HEK293T (cell line): Measurements from ENCODE around the gene LPAR3.

Experiments used
- BHLHE40 ChIP-seq: fragments of 450-650 bp; IDR thresholded peaks from 2 replicates; pipeline ENCODE4 v1.6.1; 2016; ENCODE audit warnings: mild to moderate bottlenecking, moderate library complexity, borderline replicate concordance
- CTBP1 ChIP-seq: fragments of 450-650 bp; IDR thresholded peaks from 2 replicates; pipeline ENCODE4 v1.6.1; 2016; ENCODE audit warnings: borderline replicate concordance
- ELF4 ChIP-seq: fragments of 450-650 bp; IDR thresholded peaks from 2 replicates; pipeline ENCODE4 v1.6.1; 2017; ENCODE audit warnings: antibody characterized with exemption
- FOXA1 ChIP-seq: fragments of 450-650 bp; IDR thresholded peaks from 2 replicates; pipeline ENCODE4 v1.6.1; 2016; ENCODE audit warnings: mild to moderate bottlenecking
- FOXM1 ChIP-seq: fragments of 450-650 bp; IDR thresholded peaks from 2 replicates; pipeline ENCODE4 v1.6.1; 2017; ENCODE audit warnings: mild to moderate bottlenecking, borderline replicate concordance
- L3MBTL2 ChIP-seq: fragments of 450-650 bp; conservative IDR thresholded peaks from 2 replicates; pipeline ENCODE4 v1.6.1; 2016; ENCODE audit warnings: mild to moderate bottlenecking
- LEF1 ChIP-seq: fragments of 450-650 bp; IDR thresholded peaks from 2 replicates; pipeline ENCODE4 v1.6.1; 2017; ENCODE audit warnings: mild to moderate bottlenecking, borderline replicate concordance
- SP1 ChIP-seq: fragments of 450-650 bp; IDR thresholded peaks from 2 replicates; pipeline ENCODE4 v1.6.1; 2017
- SUZ12 ChIP-seq: fragments of 450-650 bp; IDR thresholded peaks from 2 replicates; pipeline ENCODE4 v1.6.1; 2016; ENCODE audit warnings: mild to moderate bottlenecking
- TARDBP ChIP-seq: fragments of 450-650 bp; IDR thresholded peaks from 2 replicates; pipeline ENCODE4 v1.6.1; 2016
- TF ChIP-seq, protein P1 (sequence below): fragments of 450-650 bp; IDR thresholded peaks from 2 replicates; pipeline ENCODE4 v1.6.1; 2016

DNA sequence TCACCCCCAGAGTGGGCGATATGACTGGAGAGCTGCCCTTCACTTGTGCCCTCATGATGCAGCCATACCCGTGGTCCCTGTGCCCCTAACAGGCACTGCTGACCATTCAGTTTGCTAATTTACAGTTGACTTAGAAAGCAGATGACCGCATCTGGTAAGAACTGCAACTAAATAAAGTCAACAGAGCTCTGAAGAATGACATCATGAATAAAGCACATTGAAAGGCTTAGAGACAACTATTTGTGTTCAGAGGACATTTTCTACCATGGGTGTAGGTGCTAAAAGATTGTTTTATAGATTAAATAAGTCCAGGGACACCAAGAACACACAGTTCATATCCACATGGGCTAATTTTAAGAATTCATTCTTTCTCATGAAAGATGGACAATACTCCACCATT lies 65.5 kb downstream of the LPAR3 start:
- TF ChIP-seq, protein P1, sequence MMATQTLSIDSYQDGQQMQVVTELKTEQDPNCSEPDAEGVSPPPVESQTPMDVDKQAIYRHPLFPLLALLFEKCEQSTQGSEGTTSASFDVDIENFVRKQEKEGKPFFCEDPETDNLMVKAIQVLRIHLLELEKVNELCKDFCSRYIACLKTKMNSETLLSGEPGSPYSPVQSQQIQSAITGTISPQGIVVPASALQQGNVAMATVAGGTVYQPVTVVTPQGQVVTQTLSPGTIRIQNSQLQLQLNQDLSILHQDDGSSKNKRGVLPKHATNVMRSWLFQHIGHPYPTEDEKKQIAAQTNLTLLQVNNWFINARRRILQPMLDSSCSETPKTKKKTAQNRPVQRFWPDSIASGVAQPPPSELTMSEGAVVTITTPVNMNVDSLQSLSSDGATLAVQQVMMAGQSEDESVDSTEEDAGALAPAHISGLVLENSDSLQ: no peak
- TF ChIP-seq SUZ12 (no peak), SP1 (no peak), FOXA1 (no peak), BHLHE40 (no peak), ELF4 (no peak), FOXM1 (no peak), L3MBTL2 (no peak), TARDBP (no peak), LEF1 (no peak), CTBP1 (no peak)
